SH-SY5Y (cell line): ENCODE data around the gene MACC1.

ENCODE experiments used
- GATA2 ChIP-seq: IDR thresholded peaks from 2 replicates; pipeline ENCODE4 v1.6.1; 2011; ENCODE audit warnings: mild to moderate bottlenecking, low read depth, low read length
- GATA3 ChIP-seq: IDR thresholded peaks from 2 replicates; pipeline ENCODE4 v1.6.1; 2011; ENCODE audit warnings: low read depth, mild to moderate bottlenecking, low read length, moderate library complexity

- TF ChIP-seq GATA2 (no peak), GATA3 (no peak)
These were observed 19.6 kb upstream of the MACC1 start for GRCh38 chr7:20236790-20237189.
